ENCODE measurements around the gene CBY2.

The CBY2 gene

GRCh38 chr13:45705918-45706317 lies 3.8 kb downstream of the CBY2 start:
- no peak overlapping the region for H3K27ac ChIP-seq (ENCODE audit: poor library complexity, severe bottlenecking)
- DNase-seq (ENCODE audit: low spot score), result no peak
- no peak for ATAC-seq (ENCODE audit: low read depth)
- no peaks in the 10 kb centered on the region for H3K9me3 ChIP-seq (ENCODE audit: severe bottlenecking)
- H3K36me3 ChIP-seq (ENCODE audit: low read depth), result no peaks in the 10 kb centered on the region
- no peak for TF ChIP-seq CTCF (IDR thresholded peaks at IDR 0.05; ENCODE audit: poor library complexity, severe bottlenecking)
- H3K27me3 ChIP-seq (ENCODE audit: insufficient read depth, poor library complexity, severe bottlenecking), result no peaks in the 10 kb centered on the region
- H3K4me3 ChIP-seq (ENCODE audit: severe bottlenecking), result no peak overlapping the region
- H3K4me1 ChIP-seq (ENCODE audit: insufficient read depth, poor library complexity, severe bottlenecking), result no peaks in the 10 kb centered on the region

- Histone ChIP-seq H3K4me3 (ENCODE audit: severe bottlenecking) (no peak overlapping the region), H3K27ac (ENCODE audit: poor library complexity, severe bottlenecking) (no peak overlapping the region), H3K9me3 (ENCODE audit: severe bottlenecking) (no peaks in the 10 kb centered on the region), H3K27me3 (ENCODE audit: insufficient read depth, poor library complexity, severe bottlenecking) (no peaks in the 10 kb centered on the region), H3K4me1 (ENCODE audit: insufficient read depth, poor library complexity, severe bottlenecking) (no peaks in the 10 kb centered on the region), H3K36me3 (ENCODE audit: low read depth) (no peaks in the 10 kb centered on the region)
- TF ChIP-seq CTCF (IDR thresholded peaks at IDR 0.05; ENCODE audit: poor library complexity, severe bottlenecking), result no peak
- ATAC-seq (ENCODE audit: low read depth), result no peak
- DNase-seq (ENCODE audit: low spot score), result no peak
These were observed 5.5 kb downstream of the CBY2 start for GRCh38 chr13:45707516-45708100.

- DNase-seq (ENCODE audit: low spot score) (no peak), ATAC-seq (ENCODE audit: low read depth) (no peak)
- Histone ChIP-seq H3K4me1 (ENCODE audit: insufficient read depth, poor library complexity, severe bottlenecking) (no peaks in the 10 kb centered on the region), H3K9me3 (ENCODE audit: severe bottlenecking) (no peaks in the 10 kb centered on the region), H3K36me3 (ENCODE audit: low read depth) (no peaks in the 10 kb centered on the region), H3K4me3 (ENCODE audit: severe bottlenecking) (no peak overlapping the region), H3K27ac (ENCODE audit: poor library complexity, severe bottlenecking) (no peak overlapping the region), H3K27me3 (ENCODE audit: insufficient read depth, poor library complexity, severe bottlenecking) (no peaks in the 10 kb centered on the region)
- TF ChIP-seq CTCF (IDR thresholded peaks at IDR 0.05; ENCODE audit: poor library complexity, severe bottlenecking), result no peak
These were observed 9.8 kb downstream of the CBY2 start for GRCh38 chr13:45711951-45712350.

GRCh38 chr13:45713106-45713690 lies 11.1 kb downstream of the CBY2 start:
- DNase-seq (ENCODE audit: low spot score) (no peak), ATAC-seq (ENCODE audit: low read depth) (no peak)
- Histone ChIP-seq H3K36me3 (ENCODE audit: low read depth) (no peaks in the 10 kb centered on the region), H3K4me1 (ENCODE audit: insufficient read depth, poor library complexity, severe bottlenecking) (no peaks in the 10 kb centered on the region), H3K27ac (ENCODE audit: poor library complexity, severe bottlenecking) (no peak overlapping the region), H3K9me3 (ENCODE audit: severe bottlenecking) (no peaks in the 10 kb centered on the region), H3K4me3 (ENCODE audit: severe bottlenecking) (no peak overlapping the region), H3K27me3 (ENCODE audit: insufficient read depth, poor library complexity, severe bottlenecking) (no peaks in the 10 kb centered on the region)
- no peak for TF ChIP-seq CTCF (IDR thresholded peaks at IDR 0.05; ENCODE audit: poor library complexity, severe bottlenecking)

GRCh38 chr13:45713721-45714120 lies 11.6 kb downstream of the CBY2 start:
- no peaks in the 10 kb centered on the region for H3K36me3 ChIP-seq (ENCODE audit: low read depth)
- H3K4me3 ChIP-seq (ENCODE audit: severe bottlenecking), result no peak overlapping the region
- no peaks in the 10 kb centered on the region for H3K27me3 ChIP-seq (ENCODE audit: insufficient read depth, poor library complexity, severe bottlenecking)
- no peaks in the 10 kb centered on the region for H3K4me1 ChIP-seq (ENCODE audit: insufficient read depth, poor library complexity, severe bottlenecking)
- no peaks in the 10 kb centered on the region for H3K9me3 ChIP-seq (ENCODE audit: severe bottlenecking)
- TF ChIP-seq CTCF (IDR thresholded peaks at IDR 0.05; ENCODE audit: poor library complexity, severe bottlenecking), result no peak
- ATAC-seq (ENCODE audit: low read depth) (no peak), DNase-seq (ENCODE audit: low spot score) (no peak)
- no peak overlapping the region for H3K27ac ChIP-seq (ENCODE audit: poor library complexity, severe bottlenecking)
